K562 (cell line): ENCODE data around the gene ADAMTS2. TPM values are rescaled to one million over a fixed set of nuclear protein-coding genes. Genes with fewer than 3 reads are reported as not detected.

Experiments
- ATAC-seq: fragments of 200-7000 bp; cut with Tn5 transposase; 3 replicates; pipeline ENCODE4 v1.9.1; 2020; ENCODE audit warnings: moderate library complexity
- BruUV-seq: library from RNA; stranded (reverse); fragments of 400-500 nt; replicated peaks from 2 replicates; lab custom pipeline; 2021; lab: Mats Ljungman, UMichigan
- CTCF ChIA-PET: fragments of 300-600 bp; formaldehyde crosslinking; extraction: SDS; loops from one replicate; lab custom pipeline; 2021; ENCODE audit warnings: low intra/inter-chr PET ratio; lab: Yijun Ruan, JAX
- POLR2A ChIA-PET: fragments of 300-600, 350-650 bp; sonication (Branson Sonifier 250); formaldehyde crosslinking; extraction: SDS; loops from one replicate; lab custom pipeline; 2021; ENCODE audit warnings: antibody characterized with exemption, inconsistent platforms; lab: Yijun Ruan, JAX
- DNase-seq, 4 experiments: peaks; one replicate each; pipeline versions ENCODE4 v3.0.0 to v3.0.0-alpha.2; 2011 to 2018; ENCODE audit warnings: low spot score in 3 of 4, mixed read lengths in 3 of 4; ENCODE audit errors: extremely low read depth in 1 of 4
- FAIRE-seq: peaks from 2 replicates; lab custom pipeline; 2011; peaks lifted over from hg19 to GRCh38; lab: Jason Lieb, UNC
- H2AFZ ChIP-seq: 2 replicates; pipeline ENCODE4 v1.6.0; 2011; ENCODE audit warnings: low read depth, low read length, control low read depth, inconsistent platforms
- H3K27ac ChIP-seq: fragments of 200-600 bp; 3 replicates; pipeline ENCODE4 v1.8.0; 2011; ENCODE audit warnings: low read depth, mild to moderate bottlenecking, control low read depth, inconsistent platforms, low read length, moderate library complexity, mixed read lengths; ENCODE audit errors: extremely low read depth
- H3K27me3 ChIP-seq, 2 experiments: fragments of 300-600 bp in 1 of 2; 2 replicates in 1 of 2; 3 replicates in 1 of 2; pipeline versions ENCODE4 v1.6.0 to v1.8.0; 2011; ENCODE audit warnings: inconsistent platforms in 2 of 2, low read length in 2 of 2, mild to moderate bottlenecking in 1 of 2, mixed read lengths in 1 of 2, moderate library complexity in 1 of 2; ENCODE audit not compliant: control insufficient read depth in 2 of 2, insufficient read depth in 2 of 2
- H3K36me3 ChIP-seq: fragments of 300-600 bp; 3 replicates; pipeline ENCODE4 v1.8.0; 2011; ENCODE audit warnings: mild to moderate bottlenecking, low read length, inconsistent platforms; ENCODE audit not compliant: control insufficient read depth, insufficient read depth
- H3K4me1 ChIP-seq, 2 experiments: fragments of 200-600 bp in 1 of 2; replicated peaks in 1 of 2; 2 replicates in 1 of 2; 3 replicates in 1 of 2; pipeline versions ENCODE4 v1.5.1 to v1.8.0; 2011; ENCODE audit warnings: inconsistent platforms in 2 of 2, low read length in 2 of 2, mild to moderate bottlenecking in 1 of 2, mixed read lengths in 1 of 2, moderate library complexity in 1 of 2; ENCODE audit not compliant: control insufficient read depth in 2 of 2, insufficient read depth in 2 of 2
- H3K4me2 ChIP-seq: 2 replicates; pipeline ENCODE4 v1.6.1; 2011; ENCODE audit warnings: low read length, control low read depth, inconsistent platforms, mixed read lengths; ENCODE audit not compliant: insufficient read depth
- H3K4me3 ChIP-seq: fragments of 200-600 bp; sonication (generic), shearing (Covaris generic); 2 replicates; pipeline ENCODE4 v1.5.1; 2016; ENCODE audit warnings: control low read depth, inconsistent platforms
- H3K79me2 ChIP-seq: fragments of 200-600 bp; 3 replicates; pipeline ENCODE4 v1.8.0; 2011; ENCODE audit warnings: low read length, inconsistent platforms; ENCODE audit not compliant: control insufficient read depth, insufficient read depth
- H3K9ac ChIP-seq, 2 experiments: 2 replicates each; pipeline versions ENCODE4 v1.6.0 to v1.6.1; 2011; ENCODE audit warnings: low read depth in 2 of 2, low read length in 2 of 2, control low read depth in 1 of 2, inconsistent platforms in 1 of 2, mild to moderate bottlenecking in 1 of 2, mixed read lengths in 1 of 2; ENCODE audit not compliant: insufficient read depth in 1 of 2
- H3K9me1 ChIP-seq: one replicate; pipeline ENCODE4 v1.6.0; 2011; ENCODE audit warnings: inconsistent platforms, mild to moderate bottlenecking, low read length, moderate library complexity; ENCODE audit not compliant: control insufficient read depth, insufficient read depth
- H3K9me3 ChIP-seq: replicated peaks from 2 replicates; pipeline ENCODE4 v1.5.1; 2011; ENCODE audit warnings: low read depth, low read length, inconsistent platforms; ENCODE audit not compliant: control insufficient read depth, insufficient read depth
- H4K20me1 ChIP-seq: replicated peaks from 2 replicates; pipeline ENCODE4 v1.6.1; 2011; ENCODE audit warnings: low read length, inconsistent platforms, mixed read lengths; ENCODE audit not compliant: control insufficient read depth, insufficient read depth
- BRD9 ChIP-seq: fragments of 450-650 bp; IDR thresholded peaks from 2 replicates; pipeline ENCODE4 v1.6.1; 2018; ENCODE audit warnings: low read depth; ENCODE audit not compliant: partially characterized antibody
- FOS ChIP-seq: IDR thresholded peaks from 3 replicates; pipeline ENCODE4 v1.6.1; 2011; ENCODE audit not compliant: insufficient read length; ENCODE audit errors: extremely low read depth
- LARP7 ChIP-seq: fragments of 450-650 bp; IDR thresholded peaks from 2 replicates; pipeline ENCODE4 v1.6.1; 2016
- MAFF ChIP-seq: IDR thresholded peaks from 2 replicates; pipeline ENCODE4 v1.6.1; 2012; ENCODE audit warnings: low read length, improper control_type of control experiment
- MXI1 ChIP-seq: IDR thresholded peaks from 2 replicates; pipeline ENCODE4 v1.6.1; 2011; ENCODE audit warnings: low read depth, mild to moderate bottlenecking, improper control_type of control experiment, low read length
- NCOA6 ChIP-seq: fragments of 450-650 bp; IDR thresholded peaks from 2 replicates; pipeline ENCODE4 v1.6.1; 2017; ENCODE audit warnings: mild to moderate bottlenecking
- NR3C1 ChIP-seq: sonication (generic); formaldehyde crosslinking; IDR thresholded peaks from 2 replicates; pipeline ENCODE4 v1.8.1; 2022; ENCODE audit warnings: missing genetic modification reagents
- PCBP2 ChIP-seq: fragments of 200-400 bp; formaldehyde crosslinking; IDR thresholded peaks from 2 replicates; pipeline ENCODE4 v1.6.1; 2018; ENCODE audit warnings: low read length, low read depth, mild to moderate bottlenecking, moderate library complexity; ENCODE audit not compliant: poor library complexity, severe bottlenecking
- TGIF2 ChIP-seq: sonication (generic); formaldehyde crosslinking; IDR thresholded peaks from 2 replicates; pipeline ENCODE4 v1.8.1; 2022; ENCODE audit warnings: mild to moderate bottlenecking, missing genetic modification reagents, moderate library complexity
- ZNF232 ChIP-seq: sonication (generic); formaldehyde crosslinking; IDR thresholded peaks from 2 replicates; pipeline ENCODE4 v1.8.0; 2022; ENCODE audit warnings: mild to moderate bottlenecking, missing genetic modification reagents
- ZNF316 ChIP-seq: fragments of 450-650 bp; IDR thresholded peaks from 2 replicates; pipeline ENCODE4 v1.6.1; 2016
- ZSCAN29 ChIP-seq: fragments of 450-650 bp; IDR thresholded peaks from 2 replicates; pipeline ENCODE4 v1.6.1; 2017
- WGBS: fragments of 100-300 bp; shearing (Covaris generic); methylation state at CpG from one replicate; pipeline ENCODE4 v1.1.6; 2016; ENCODE audit warnings: low coverage, mixed read lengths; ENCODE audit not compliant: insufficient coverage; ENCODE audit errors: missing lambda C conversion rate; 5-methylcytosine and 5-hydroxymethylcytosine counted together
- in situ Hi-C: fragments of 300-500 bp; cut with MboI; formaldehyde crosslinking; loops from 4 replicates; pipeline ENCODE4 v1.15.0; 2018; ENCODE audit warnings: inconsistent platforms, mixed read lengths
- intact Hi-C: fragments of 100-400 bp; cut with micrococcal nuclease; formaldehyde crosslinking; loops from 2 replicates; pipeline ENCODE4 v1.14.2; 2022
- polyA plus RNA-seq, 8 experiments: library from polyadenylated mRNA; depleted of rRNA in 4 of 8; stranded (reverse) in 5 of 8; unstranded in 3 of 8; fragments of >200 nt; fragmentation: Nextera tagmentation in 2 of 8; fragmentation: Illumina TruSeq in 1 of 8; extraction: Ambion mirVana in 2 of 8; extraction: Trizol in 1 of 8; gene quantifications; 2 replicates each; pipeline versions ENCODE4 v1.2.1 to v1.2.3, GENCODE V29; 2011 to 2014; ENCODE audit warnings: inconsistent platforms in 1 of 8, missing spikeins in 1 of 8
- total RNA-seq, 7 experiments: library from RNA; depleted of rRNA in 6 of 7; stranded (reverse); fragments of >200 nt in 6 of 7; fragmentation: Illumina TruSeq in 2 of 7; extraction: Trizol in 2 of 7; gene quantifications; 2 replicates each; pipeline versions ENCODE4 v1.2.1 to v1.2.3, GENCODE V29; 2011 to 2021; ENCODE audit warnings: low replicate concordance in 1 of 7
- TF ChIP-seq, protein P1 (sequence below): fragments of 450-650 bp; IDR thresholded peaks from 2 replicates; pipeline ENCODE4 v1.6.1; 2018; ENCODE audit not compliant: partially characterized antibody

ADAMTS2 gene
- total and polyA plus RNA-seq, 9 of the 15 experiments (the other 6 are each of a cell fraction or from before 2014, with no cell fraction given): not detected

DNA sequence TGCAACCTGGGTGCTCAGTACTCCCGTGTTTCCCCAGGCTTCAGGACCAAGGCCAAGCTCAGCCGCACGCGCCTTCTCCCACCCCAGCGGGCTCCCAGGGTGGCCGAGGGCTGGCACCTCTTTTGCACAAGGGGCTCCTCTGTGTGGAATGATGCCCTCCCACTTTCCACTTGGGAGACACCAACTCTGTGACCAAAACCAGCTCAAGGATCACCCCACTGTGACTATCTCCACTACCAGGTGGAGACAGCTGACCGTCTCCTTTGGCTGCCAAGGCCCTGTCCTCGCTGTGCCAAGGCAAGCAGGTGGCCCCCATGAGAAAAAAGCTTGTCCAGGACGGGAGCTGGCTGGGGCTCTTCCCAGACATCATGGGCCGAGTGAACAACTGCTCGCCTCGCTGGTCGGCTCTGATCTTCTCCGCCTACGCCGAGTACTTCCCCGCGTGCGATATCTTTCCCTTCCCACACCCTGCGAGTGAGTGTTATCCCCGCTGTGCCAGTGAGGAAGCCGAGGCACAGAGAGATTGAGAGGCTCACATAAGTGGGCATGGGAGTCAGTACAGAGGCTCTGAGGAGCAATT, 152.3 kb downstream of the ADAMTS2 start:
- no peaks in the 10 kb centered on the region for H3K9me1 ChIP-seq
- ChIA-PET CTCF (no interaction called here), POLR2A (interaction anchor here (0.9 kb wide), 1 partner anchor 42 kb away, joined by 5 read pairs; no protein-coding TSS in a partner anchor)
- H3K4me1 ChIP-seq: peaks cover 0 to 4% of the 10 kb centered on the region in 2 experiments; a peak in 1 of 5 replicates
- no peak overlapping the region for H3K4me2 ChIP-seq
- TF ChIP-seq PCBP2 (no peak), LARP7 (no peak), FOS (no peak), MXI1 (no peak), BRD9 (no peak), NR3C1 (CRISPR knock-in tag) (no peak), ZNF316 (no peak), NCOA6 (no peak), ZNF232 (no peak), TGIF2 (CRISPR knock-in tag) (no peak), ZSCAN29 (no peak), MAFF (no peak)
- TF ChIP-seq, protein P1, sequence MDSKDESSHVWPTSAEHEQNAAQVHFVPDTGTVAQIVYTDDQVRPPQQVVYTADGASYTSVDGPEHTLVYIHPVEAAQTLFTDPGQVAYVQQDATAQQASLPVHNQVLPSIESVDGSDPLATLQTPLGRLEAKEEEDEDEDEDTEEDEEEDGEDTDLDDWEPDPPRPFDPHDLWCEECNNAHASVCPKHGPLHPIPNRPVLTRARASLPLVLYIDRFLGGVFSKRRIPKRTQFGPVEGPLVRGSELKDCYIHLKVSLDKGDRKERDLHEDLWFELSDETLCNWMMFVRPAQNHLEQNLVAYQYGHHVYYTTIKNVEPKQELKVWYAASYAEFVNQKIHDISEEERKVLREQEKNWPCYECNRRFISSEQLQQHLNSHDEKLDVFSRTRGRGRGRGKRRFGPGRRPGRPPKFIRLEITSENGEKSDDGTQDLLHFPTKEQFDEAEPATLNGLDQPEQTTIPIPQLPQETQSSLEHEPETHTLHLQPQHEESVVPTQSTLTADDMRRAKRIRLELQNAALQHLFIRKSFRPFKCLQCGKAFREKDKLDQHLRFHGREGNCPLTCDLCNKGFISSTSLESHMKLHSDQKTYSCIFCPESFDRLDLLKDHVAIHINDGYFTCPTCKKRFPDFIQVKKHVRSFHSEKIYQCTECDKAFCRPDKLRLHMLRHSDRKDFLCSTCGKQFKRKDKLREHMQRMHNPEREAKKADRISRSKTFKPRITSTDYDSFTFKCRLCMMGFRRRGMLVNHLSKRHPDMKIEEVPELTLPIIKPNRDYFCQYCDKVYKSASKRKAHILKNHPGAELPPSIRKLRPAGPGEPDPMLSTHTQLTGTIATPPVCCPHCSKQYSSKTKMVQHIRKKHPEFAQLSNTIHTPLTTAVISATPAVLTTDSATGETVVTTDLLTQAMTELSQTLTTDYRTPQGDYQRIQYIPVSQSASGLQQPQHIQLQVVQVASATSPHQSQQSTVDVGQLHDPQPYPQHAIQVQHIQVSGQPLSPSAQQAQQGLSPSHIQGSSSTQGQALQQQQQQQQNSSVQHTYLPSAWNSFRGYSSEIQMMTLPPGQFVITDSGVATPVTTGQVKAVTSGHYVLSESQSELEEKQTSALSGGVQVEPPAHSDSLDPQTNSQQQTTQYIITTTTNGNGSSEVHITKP: no peak
- H3K36me3 ChIP-seq: no peaks in the 10 kb centered on the region
- no TSS peak for BruUV-seq
- in situ Hi-C loops (no loop called here), intact Hi-C loops (no loop called here)
- 3% methylated on average over 21 of the region's 22 CpGs for WGBS
- no peak overlapping the region for H3K27ac ChIP-seq
- ATAC-seq (no peak), DNase-seq (no peak), FAIRE-seq (no peak)
- H3K9ac ChIP-seq: no peak overlapping the region
- no peaks in the 10 kb centered on the region for H3K9me3 ChIP-seq
- H3K79me2 ChIP-seq: no peaks in the 10 kb centered on the region
- H4K20me1 ChIP-seq: no peaks in the 10 kb centered on the region
- peaks cover 2 to 72% of the 10 kb centered on the region in 2 experiments; a peak in 4 of 5 replicates for H3K27me3 ChIP-seq
- H2AFZ ChIP-seq: no peak overlapping the region
- no peak overlapping the region for H3K4me3 ChIP-seq
